DOHH2 (cell line): ENCODE measurements around the gene CPXM2.

Source experiments
- H3F3A ChIP-seq: fragments of 200-600 bp; sonication (generic), shearing (Covaris generic); 2 replicates; pipeline ENCODE4 v1.6.0; 2016; ENCODE audit warnings: antibody characterized with exemption, mild to moderate bottlenecking; ENCODE audit not compliant: control insufficient read depth, insufficient read depth
- H3K27ac ChIP-seq: fragments of 200-600 bp; sonication (generic); 2 replicates; pipeline ENCODE4 v1.5.1; 2014; ENCODE audit warnings: low read depth, mild to moderate bottlenecking, low read length, moderate library complexity
- H3K27me3 ChIP-seq: fragments of 200-600 bp; sonication (generic); 2 replicates; pipeline ENCODE4 v1.6.1; 2014; ENCODE audit warnings: mild to moderate bottlenecking, low read length, mixed read lengths; ENCODE audit not compliant: control insufficient read depth
- H3K36me3 ChIP-seq: fragments of 200-600 bp; sonication (generic); 2 replicates; pipeline ENCODE4 v1.6.1; 2014; ENCODE audit warnings: mild to moderate bottlenecking, low read length, moderate library complexity, mixed read lengths; ENCODE audit not compliant: control insufficient read depth
- H3K4me1 ChIP-seq: fragments of 200-600 bp; sonication (generic); 2 replicates; pipeline ENCODE4 v1.6.1; 2014; ENCODE audit warnings: mild to moderate bottlenecking, low read length, mixed read lengths; ENCODE audit not compliant: control insufficient read depth
- H3K4me2 ChIP-seq: fragments of 200-600 bp; sonication (generic); 2 replicates; pipeline ENCODE4 v1.6.0; 2014; ENCODE audit warnings: mild to moderate bottlenecking, low read length, moderate library complexity
- H3K4me3 ChIP-seq: fragments of 200-600 bp; sonication (generic); 2 replicates; pipeline ENCODE4 v1.5.1; 2014; ENCODE audit warnings: mild to moderate bottlenecking, low read length, mixed read lengths
- H3K79me2 ChIP-seq: fragments of 200-600 bp; sonication (generic); 2 replicates; pipeline ENCODE4 v1.6.1; 2014; ENCODE audit warnings: mild to moderate bottlenecking, low read length, mixed read lengths; ENCODE audit not compliant: control insufficient read depth
- H3K9me2 ChIP-seq: fragments of 200-600 bp; sonication (generic); replicated peaks from 2 replicates; pipeline ENCODE4 v1.6.1; 2014; ENCODE audit warnings: mild to moderate bottlenecking, low read length, mixed read lengths; ENCODE audit not compliant: control insufficient read depth
- H3K9me3 ChIP-seq: fragments of 200-600 bp; sonication (generic); 2 replicates; pipeline ENCODE4 v1.6.1; 2014; ENCODE audit warnings: antibody characterized with exemption, low read length, mixed read lengths; ENCODE audit not compliant: control insufficient read depth, insufficient read depth
- H4K20me1 ChIP-seq: fragments of 200-600 bp; sonication (generic); 2 replicates; pipeline ENCODE4 v1.6.0; 2014; ENCODE audit warnings: low read depth, mild to moderate bottlenecking, antibody characterized with exemption, low read length, moderate library complexity; ENCODE audit not compliant: control insufficient read depth, insufficient read depth
- EZH2phosphoT487 ChIP-seq: fragments of 200-600 bp; sonication (generic); IDR thresholded peaks from 2 replicates; pipeline ENCODE4 v1.6.1; 2017; ENCODE audit warnings: borderline replicate concordance, mild to moderate bottlenecking, antibody characterized with exemption, low read length, moderate library complexity, mixed read lengths
- TF ChIP-seq, protein P1 (sequence below): fragments of 200-600 bp; sonication (generic); IDR thresholded peaks from one replicate; pipeline ENCODE4 v1.5.1; 2014; ENCODE audit warnings: antibody characterized with exemption, mild to moderate bottlenecking, low read depth, low read length; ENCODE audit not compliant: poor library complexity, severe bottlenecking

Gene CPXM2

DNA sequence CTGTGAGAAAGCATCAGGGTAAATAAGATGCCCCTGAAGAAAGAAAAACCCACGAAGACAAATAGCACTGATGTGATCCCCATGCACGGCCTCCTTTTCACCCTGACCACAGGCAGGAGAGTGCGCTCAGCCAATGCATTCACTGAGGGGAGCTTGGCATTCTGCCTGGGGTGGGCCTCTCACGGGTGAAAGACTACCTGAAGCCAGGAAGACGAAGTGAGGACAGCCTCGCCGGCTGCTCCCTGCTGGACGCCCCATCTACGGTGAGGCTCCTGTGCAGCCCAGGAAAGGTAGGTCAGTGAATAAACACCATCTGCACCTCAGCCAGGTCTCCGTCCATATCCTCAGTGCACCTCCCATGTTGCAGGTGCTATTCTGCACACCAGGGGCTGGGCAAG is 32.0 kb downstream of the CPXM2 start:
- H3K27ac ChIP-seq = no peak overlapping the region
- H3K9me3 ChIP-seq = no peaks in the 10 kb centered on the region
- no peaks in the 10 kb centered on the region for H4K20me1 ChIP-seq
- no peaks in the 10 kb centered on the region for H3F3A ChIP-seq
- no peaks in the 10 kb centered on the region for H3K9me2 ChIP-seq
- no peak overlapping the region for H3K4me2 ChIP-seq
- no peaks in the 10 kb centered on the region for H3K36me3 ChIP-seq
- H3K27me3 ChIP-seq = 0 out of 2 replicates have a peak, but pooled peaks cover 6% of the 10 kb centered on the region
- no peak overlapping the region for H3K4me3 ChIP-seq
- TF ChIP-seq, protein P1, sequence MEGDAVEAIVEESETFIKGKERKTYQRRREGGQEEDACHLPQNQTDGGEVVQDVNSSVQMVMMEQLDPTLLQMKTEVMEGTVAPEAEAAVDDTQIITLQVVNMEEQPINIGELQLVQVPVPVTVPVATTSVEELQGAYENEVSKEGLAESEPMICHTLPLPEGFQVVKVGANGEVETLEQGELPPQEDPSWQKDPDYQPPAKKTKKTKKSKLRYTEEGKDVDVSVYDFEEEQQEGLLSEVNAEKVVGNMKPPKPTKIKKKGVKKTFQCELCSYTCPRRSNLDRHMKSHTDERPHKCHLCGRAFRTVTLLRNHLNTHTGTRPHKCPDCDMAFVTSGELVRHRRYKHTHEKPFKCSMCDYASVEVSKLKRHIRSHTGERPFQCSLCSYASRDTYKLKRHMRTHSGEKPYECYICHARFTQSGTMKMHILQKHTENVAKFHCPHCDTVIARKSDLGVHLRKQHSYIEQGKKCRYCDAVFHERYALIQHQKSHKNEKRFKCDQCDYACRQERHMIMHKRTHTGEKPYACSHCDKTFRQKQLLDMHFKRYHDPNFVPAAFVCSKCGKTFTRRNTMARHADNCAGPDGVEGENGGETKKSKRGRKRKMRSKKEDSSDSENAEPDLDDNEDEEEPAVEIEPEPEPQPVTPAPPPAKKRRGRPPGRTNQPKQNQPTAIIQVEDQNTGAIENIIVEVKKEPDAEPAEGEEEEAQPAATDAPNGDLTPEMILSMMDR = no peak
- TF ChIP-seq EZH2phosphoT487 = no peak
- H3K4me1 ChIP-seq = no peaks in the 10 kb centered on the region
- H3K79me2 ChIP-seq = no peaks in the 10 kb centered on the region

DNA sequence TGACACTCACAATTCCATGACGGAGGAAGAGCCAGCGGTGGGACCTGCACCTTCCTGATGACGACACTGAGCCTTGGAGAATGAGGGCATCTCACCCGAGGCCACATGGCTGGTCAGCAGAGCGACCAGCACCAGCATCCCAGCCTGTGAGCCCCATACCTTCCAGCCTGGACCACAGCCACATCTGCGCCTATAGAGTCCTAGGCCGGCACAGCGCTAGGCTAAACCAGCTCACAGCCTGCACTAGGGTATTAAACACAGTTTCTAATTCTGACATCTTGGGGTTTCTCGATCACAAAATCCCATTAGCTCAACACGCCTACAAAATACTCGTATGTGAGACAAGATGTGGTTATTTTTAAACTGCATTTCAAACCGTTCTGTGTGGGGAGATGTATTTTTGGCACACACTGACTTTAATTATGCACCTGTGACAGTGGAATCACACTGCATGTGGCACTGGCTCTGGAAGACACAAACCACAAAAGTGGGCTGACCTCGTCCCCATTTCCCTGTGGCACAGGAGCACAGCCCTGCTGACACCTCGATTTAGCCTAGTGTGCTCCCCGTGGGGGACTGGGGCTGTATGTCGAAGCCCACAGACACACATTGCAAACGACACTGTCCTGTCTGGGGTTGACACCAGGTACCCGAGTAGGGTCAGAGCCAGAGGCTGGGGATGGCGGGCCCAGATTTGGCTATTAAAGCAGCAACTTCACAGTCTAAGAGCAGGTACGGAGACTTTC is 32.5 kb downstream of the CPXM2 start:
- no peaks in the 10 kb centered on the region for H3F3A ChIP-seq
- 0 out of 2 replicates have a peak, but pooled peaks cover 6% of the 10 kb centered on the region for H3K27me3 ChIP-seq
- no peak overlapping the region for H3K27ac ChIP-seq
- no peaks in the 10 kb centered on the region for H3K36me3 ChIP-seq
- H3K9me2 ChIP-seq = no peaks in the 10 kb centered on the region
- TF ChIP-seq, protein P1 = no peak
- no peak for TF ChIP-seq EZH2phosphoT487
- H3K4me1 ChIP-seq = no peaks in the 10 kb centered on the region
- no peaks in the 10 kb centered on the region for H3K9me3 ChIP-seq
- no peaks in the 10 kb centered on the region for H3K79me2 ChIP-seq
- no peak overlapping the region for H3K4me3 ChIP-seq
- H3K4me2 ChIP-seq = no peak overlapping the region
- H4K20me1 ChIP-seq = no peaks in the 10 kb centered on the region

DNA sequence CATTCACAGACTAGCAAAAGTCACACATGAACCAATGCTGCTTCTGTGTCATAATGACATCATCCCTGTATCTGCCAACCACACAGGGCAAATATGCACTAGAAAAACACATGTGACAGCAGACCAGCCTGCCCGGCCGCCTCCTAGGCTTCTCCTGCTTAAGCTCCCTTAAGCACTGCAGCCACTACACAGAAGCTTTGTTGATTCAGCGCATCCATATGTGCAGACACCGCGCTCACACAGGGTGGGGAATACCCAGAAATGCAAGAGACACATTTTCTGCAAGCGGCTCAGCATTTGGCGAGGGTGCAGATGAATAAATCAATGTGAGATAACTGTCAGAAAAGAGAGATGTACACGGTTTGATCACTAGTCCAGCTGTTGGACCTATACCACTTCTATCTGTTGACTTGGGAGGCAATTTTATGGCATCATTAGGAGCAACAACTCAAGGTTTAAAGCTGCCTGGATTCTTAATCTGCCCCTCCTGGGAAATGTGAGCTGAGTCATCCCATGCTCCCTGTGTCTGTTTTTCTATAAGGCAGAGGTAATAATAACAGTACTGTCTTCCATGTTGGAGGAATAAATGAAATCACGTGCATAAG is 33.4 kb downstream of the CPXM2 start:
- no peak overlapping the region for H3K4me3 ChIP-seq
- no peaks in the 10 kb centered on the region for H4K20me1 ChIP-seq
- TF ChIP-seq, protein P1 = no peak
- no peak for TF ChIP-seq EZH2phosphoT487
- H3K9me2 ChIP-seq = no peaks in the 10 kb centered on the region
- no peaks in the 10 kb centered on the region for H3K79me2 ChIP-seq
- no peaks in the 10 kb centered on the region for H3K36me3 ChIP-seq
- no peak overlapping the region for H3K4me2 ChIP-seq
- no peak overlapping the region for H3K27ac ChIP-seq
- H3K27me3 ChIP-seq = 0 out of 2 replicates have a peak, but pooled peaks cover 6% of the 10 kb centered on the region
- no peaks in the 10 kb centered on the region for H3K9me3 ChIP-seq
- no peaks in the 10 kb centered on the region for H3F3A ChIP-seq
- no peaks in the 10 kb centered on the region for H3K4me1 ChIP-seq
